ENCODE results near the gene SCN10A.

The SCN10A gene

GRCh38 chr3:38722781-38723568, 93.0 kb downstream of the SCN10A start:
- in situ Hi-C loops (cut with MboI; ENCODE audit: low sequenced_read_pairs), result no loop called here

- in situ Hi-C loops (cut with MboI; ENCODE audit: low sequenced_read_pairs), result no loop called here
Measured at GRCh38 chr3:38721207-38721772, 94.7 kb downstream of the SCN10A start.

- in situ Hi-C loops (cut with MboI; ENCODE audit: low sequenced_read_pairs), result no loop called here
Measured at GRCh38 chr3:38720465-38720864, 95.6 kb downstream of the SCN10A start.

DNA sequence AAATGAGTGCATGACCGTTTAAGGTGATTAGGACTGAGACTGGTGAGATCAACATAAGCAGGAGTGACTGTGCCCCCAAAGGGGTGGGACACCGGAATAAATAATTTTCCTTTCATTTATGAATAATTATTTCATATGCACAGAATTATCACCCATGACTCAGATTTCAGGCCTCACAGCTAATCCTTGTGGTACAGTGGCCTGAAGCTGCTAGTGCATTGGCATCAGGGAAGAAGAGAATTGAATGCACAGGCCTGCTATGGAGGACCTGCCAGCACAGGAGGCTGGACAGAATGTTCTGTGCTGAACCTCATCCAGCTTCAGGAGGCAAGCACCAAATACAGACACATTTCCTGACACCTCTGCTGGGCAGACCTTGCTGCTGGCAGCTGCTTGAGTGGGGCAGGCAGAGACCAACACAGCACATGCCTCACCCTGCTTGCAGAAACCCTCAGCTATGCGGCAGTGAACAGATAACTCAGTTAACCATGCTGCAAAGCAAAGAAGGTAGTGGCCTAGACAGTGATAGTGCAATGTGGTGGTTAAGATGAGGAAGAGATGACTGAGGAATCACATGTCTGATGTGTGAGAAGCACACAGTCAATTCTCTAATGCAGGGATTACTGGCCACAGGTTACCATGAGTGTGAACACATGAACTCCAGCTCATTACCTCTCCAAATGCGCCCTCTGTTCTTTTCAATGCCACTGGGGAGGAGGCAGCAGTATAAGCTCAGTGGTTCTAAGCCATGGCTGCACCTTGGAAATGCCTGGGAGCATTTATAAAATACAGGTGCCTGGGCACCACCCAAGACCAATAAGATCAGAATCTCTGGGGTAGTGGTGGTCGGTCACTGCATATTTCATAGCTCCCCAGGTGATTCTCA, 98.4 kb downstream of the SCN10A start:
- in situ Hi-C loops (cut with MboI; ENCODE audit: low sequenced_read_pairs), result no loop called here

GRCh38 chr3:38713121-38713520, 102.9 kb downstream of the SCN10A start:
- in situ Hi-C loops (cut with MboI; ENCODE audit: low sequenced_read_pairs), result no loop called here

GRCh38 chr3:38711321-38711720, 104.7 kb downstream of the SCN10A start:
- in situ Hi-C loops (cut with MboI; ENCODE audit: low sequenced_read_pairs), result no loop called here

GRCh38 chr3:38707730-38708129, 108.3 kb downstream of the SCN10A start:
- in situ Hi-C loops (cut with MboI; ENCODE audit: low sequenced_read_pairs), result no loop called here

DNA sequence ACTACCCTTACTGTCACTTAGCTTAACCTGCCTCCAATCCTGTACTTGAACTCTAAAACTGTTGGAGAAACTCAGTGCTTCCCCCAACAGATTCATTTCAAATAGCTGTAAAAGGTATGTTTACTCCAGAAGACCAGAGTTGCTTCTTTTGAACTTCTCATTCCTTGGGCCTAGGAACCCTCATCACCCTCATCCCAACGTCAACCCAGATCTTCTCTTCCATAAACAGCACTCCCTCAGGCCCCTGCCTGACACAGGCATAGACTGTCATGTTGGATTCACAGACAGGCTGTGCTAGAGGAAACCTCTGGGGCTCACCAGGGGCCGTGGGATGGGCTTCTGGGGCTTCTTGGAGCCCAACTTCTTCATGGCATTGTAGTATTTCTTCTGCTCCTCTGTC, 109.1 kb downstream of the SCN10A start:
- in situ Hi-C loops (cut with MboI; ENCODE audit: low sequenced_read_pairs), result no loop called here

- in situ Hi-C loops (cut with MboI; ENCODE audit: low sequenced_read_pairs), result no loop called here
Measured at GRCh38 chr3:38702231-38702630, 113.8 kb downstream of the SCN10A start.

DNA sequence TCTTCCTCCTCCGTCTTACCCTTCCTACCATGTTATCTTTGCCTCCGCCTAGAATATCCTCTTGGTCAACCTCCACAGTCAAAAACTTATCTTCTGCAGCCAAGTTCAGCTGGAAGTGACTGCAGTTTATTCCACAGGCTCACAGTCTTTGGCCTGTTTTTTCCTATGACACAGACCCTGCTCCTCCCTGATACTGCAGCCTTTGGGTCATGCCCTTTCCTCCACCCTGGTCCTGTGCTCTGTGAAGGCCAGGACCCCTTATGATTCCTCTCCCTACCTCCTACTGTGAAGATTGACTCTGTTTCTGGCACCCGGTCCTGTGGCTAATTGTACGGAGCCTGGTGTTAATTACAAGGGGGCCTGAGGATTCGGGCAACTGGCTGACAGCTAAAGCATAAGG, 117.3 kb downstream of the SCN10A start:
- in situ Hi-C loops (cut with MboI; ENCODE audit: low sequenced_read_pairs), result no loop called here

- in situ Hi-C loops (cut with MboI; ENCODE audit: low sequenced_read_pairs), result no loop called here
Measured at GRCh38 chr3:38698061-38698460, 118.0 kb downstream of the SCN10A start.

DNA sequence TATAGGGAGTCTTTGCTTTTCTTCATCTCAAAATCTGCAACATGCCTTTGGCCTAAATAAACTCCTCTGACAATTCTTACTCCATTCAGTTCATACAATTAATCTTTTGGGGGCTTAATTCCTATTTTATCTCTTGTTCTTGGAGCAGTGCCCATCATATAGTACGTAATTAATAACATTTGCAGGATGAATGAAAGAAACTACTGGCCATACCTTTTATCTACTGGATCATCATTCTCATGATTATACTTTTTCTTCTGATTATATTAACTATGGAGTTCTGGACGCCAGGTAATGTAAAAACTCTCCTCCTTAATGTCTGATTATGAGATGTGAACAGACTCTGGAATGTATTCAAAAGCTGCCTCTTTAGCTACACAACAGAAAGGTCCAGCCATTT, 120.0 kb downstream of the SCN10A start:
- in situ Hi-C loops (cut with MboI; ENCODE audit: low sequenced_read_pairs), result no loop called here

DNA sequence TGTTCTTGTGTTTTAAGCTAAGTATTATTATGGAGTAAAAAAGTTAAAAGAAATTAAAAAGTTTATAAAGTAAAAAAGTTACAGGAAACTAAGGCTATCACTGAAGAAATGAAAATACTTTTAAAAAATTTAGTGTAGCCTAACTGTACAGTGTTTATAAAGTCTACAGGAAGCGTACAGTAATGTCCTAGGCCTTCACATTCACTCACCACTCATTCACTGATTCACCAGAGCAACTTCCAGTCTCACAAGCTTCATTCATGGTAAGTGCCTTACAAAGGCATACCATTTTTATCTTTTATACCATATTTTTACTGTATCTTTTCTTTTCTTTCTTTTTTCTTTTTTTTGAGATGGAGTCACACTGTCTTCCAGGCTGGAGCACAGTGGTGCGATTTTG, 125.8 kb downstream of the SCN10A start:
- in situ Hi-C loops (cut with MboI; ENCODE audit: low sequenced_read_pairs), result no loop called here

DNA sequence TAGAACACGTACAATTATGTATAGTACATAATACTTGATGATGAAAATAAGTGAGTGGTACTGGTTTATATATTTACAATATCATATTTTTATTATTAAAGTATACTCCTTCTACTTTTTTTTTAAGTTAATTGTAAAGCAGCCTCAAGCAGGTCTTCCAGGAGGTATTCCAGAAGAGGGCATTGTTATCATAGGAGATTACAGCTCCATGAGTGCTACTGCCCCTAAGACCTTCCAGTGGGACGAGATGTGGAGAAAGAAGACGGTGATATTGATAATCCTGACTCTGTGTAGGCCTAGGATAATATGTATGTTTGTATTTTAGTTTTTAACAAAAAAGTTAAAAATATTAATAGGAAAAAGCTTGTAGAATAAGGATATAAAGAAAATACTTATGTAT, 126.2 kb downstream of the SCN10A start:
- in situ Hi-C loops (cut with MboI; ENCODE audit: low sequenced_read_pairs), result no loop called here

DNA sequence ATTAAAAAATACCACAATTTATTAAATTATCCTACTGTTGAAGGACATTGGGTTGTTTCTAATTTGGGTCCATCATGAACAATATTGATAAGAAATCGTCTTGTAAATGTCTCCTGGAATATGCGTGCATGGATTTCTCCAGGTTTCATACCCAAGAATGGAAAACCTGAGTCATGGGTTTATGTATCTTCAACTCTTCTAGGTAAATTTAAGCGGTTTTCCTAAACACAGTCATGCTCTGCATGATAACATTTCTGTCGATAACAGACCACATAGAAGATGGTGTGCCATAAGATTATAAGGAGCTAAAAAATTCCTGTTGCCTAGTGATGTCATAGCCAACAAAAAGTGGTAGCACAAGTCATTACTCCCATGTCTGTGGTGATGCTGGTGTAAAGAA, 126.7 kb downstream of the SCN10A start:
- in situ Hi-C loops (cut with MboI; ENCODE audit: low sequenced_read_pairs), result no loop called here

DNA sequence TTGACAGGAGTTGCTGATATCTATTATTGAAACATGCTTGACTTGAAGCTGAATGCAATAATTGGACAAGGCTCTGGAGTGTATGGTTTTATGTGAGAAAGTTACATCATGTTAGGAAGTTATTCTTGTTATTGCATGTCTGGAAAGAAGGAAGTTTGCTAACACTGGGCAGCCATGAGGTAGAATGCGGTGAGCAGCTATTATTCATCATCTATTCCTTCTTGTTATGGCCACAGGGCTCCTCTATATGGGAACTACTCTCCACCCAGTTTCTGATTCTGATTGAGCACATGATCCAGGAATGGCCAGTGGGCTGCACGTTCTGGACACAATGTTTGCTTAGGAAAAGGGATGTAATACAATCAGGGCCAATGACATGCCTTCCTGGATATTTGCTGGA, 128.7 kb downstream of the SCN10A start:
- in situ Hi-C loops (cut with MboI; ENCODE audit: low sequenced_read_pairs), result no loop called here

- in situ Hi-C loops (cut with MboI; ENCODE audit: low sequenced_read_pairs), result no loop called here
Measured at GRCh38 chr3:38684546-38684945, 131.5 kb downstream of the SCN10A start.

DNA sequence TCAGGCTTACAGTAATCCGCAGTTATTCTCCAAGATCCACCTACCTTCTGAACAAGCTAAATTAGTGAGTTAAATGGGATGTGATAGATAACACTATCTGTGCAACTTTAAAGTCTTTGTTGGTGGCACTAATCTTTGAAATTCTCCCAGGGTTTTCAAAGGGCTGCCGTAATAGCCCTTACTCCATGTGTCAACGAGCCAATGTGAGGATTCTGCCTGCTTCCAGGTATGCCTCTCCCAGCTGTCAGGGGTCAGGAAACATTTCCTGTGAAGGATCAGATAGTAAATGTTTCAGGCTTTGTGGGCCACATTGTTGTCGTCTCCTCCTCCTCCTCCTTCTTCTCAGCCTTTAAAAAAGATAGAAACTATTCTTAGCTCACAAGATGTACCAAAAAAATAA, 146.3 kb downstream of the SCN10A start:
- in situ Hi-C loops (cut with MboI; ENCODE audit: low sequenced_read_pairs), result no loop called here

DNA sequence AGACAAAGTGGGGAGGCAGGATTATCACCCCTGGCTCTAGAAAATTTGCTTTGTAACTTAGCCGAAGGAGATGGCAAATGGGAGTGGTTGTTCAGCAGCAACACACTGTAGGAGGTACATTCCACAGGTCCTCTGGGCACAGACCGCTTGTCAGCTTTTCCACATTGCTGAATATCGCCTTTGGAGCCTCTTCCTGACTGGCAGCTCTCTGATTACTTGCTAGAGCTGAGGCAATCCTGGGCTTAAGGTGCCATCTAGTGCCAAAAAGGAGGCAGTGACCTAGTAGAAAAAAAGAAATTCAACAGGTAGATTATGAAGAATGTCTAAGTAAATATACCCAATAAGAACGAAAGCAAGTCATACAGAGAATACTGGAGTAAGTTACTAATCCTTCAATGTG, 153.5 kb downstream of the SCN10A start:
- in situ Hi-C loops (cut with MboI; ENCODE audit: low sequenced_read_pairs), result no loop called here

GRCh38 chr3:38658841-38659240, 157.2 kb downstream of the SCN10A start:
- in situ Hi-C loops (cut with MboI; ENCODE audit: low sequenced_read_pairs), result no loop called here

DNA sequence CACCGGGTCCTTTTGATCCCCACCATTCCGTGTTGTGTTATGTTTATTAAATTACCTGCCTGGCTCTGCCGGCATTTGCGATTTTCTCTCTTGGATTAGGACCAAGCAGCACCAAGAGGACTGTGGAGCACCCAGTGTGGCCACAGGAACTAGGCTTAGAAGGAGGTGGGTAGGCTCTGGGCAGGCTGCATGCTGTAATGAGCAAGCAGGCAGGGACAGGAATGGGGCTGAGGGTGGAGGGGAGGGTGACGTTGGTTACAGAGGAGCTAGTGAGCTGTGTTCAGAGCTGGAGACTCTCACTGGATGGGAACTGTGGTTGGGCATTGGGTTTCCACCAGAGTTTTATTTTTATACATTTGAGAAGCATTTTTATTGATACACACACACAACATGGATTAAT, 158.6 kb downstream of the SCN10A start:
- in situ Hi-C loops (cut with MboI; ENCODE audit: low sequenced_read_pairs), result no loop called here
